Measurements from ENCODE around the gene HMGXB4.

GRCh38 chr22:35343664-35344550 lies 86.6 kb downstream of the HMGXB4 start:
- no peak for TF ChIP-seq CTCF (IDR thresholded peaks at IDR 0.05)
- no peak for TF ChIP-seq EZH2 (IDR thresholded peaks at IDR 0.05; ENCODE audit: borderline replicate concordance, insufficient read depth, low read depth, low read length, poor library complexity, severe bottlenecking)

Data from B cell (primary cell).